Glutamatergic neuron (in vitro differentiated cells): ENCODE results near the gene XRCC2. TPM values are rescaled to one million over a fixed set of nuclear protein-coding genes. Genes with fewer than 3 reads are reported as not detected.
A peak's percentile ranks its signal among the peaks of the same experiment; 100 is the strongest.
"Not testable (repeated sequence)": the region's sequence is repeated elsewhere in the genome, so short reads cannot be mapped to it uniquely, and the experiment has no call there.

Source experiments
- DNase-seq: peaks from one replicate; pipeline ENCODE4 v3.0.0; 2022
- H3K27ac Mint-ChIP-seq: one replicate; pipeline ENCODE4 v1.8.0; 2020; ENCODE audit warnings: mild to moderate bottlenecking, mixed read lengths, inconsistent platforms; ENCODE audit not compliant: unreplicated experiment
- H3K27me3 Mint-ChIP-seq: one replicate; pipeline ENCODE4 v1.8.0; 2020; ENCODE audit warnings: mild to moderate bottlenecking, moderate library complexity, mixed read lengths, inconsistent platforms; ENCODE audit not compliant: unreplicated experiment
- H3K36me3 Mint-ChIP-seq: one replicate; pipeline ENCODE4 v1.8.0; 2020; ENCODE audit warnings: mild to moderate bottlenecking, mixed read lengths, inconsistent platforms; ENCODE audit not compliant: unreplicated experiment
- H3K4me1 Mint-ChIP-seq: one replicate; pipeline ENCODE4 v1.8.0; 2020; ENCODE audit warnings: mild to moderate bottlenecking, low read depth, mixed read lengths, inconsistent platforms; ENCODE audit not compliant: unreplicated experiment
- H3K4me3 Mint-ChIP-seq: one replicate; pipeline ENCODE4 v1.8.0; 2020; ENCODE audit warnings: mild to moderate bottlenecking, mixed read lengths, inconsistent platforms; ENCODE audit not compliant: unreplicated experiment
- H3K9me3 Mint-ChIP-seq: one replicate; pipeline ENCODE4 v1.8.0; 2020; ENCODE audit warnings: mild to moderate bottlenecking, moderate library complexity, mixed read lengths, inconsistent platforms; ENCODE audit not compliant: unreplicated experiment
- total RNA-seq: library from RNA; stranded (reverse); fragmentation: NEBNext Ultra II Directional; extraction: Animal tissue kit (Norgen Biotek cat#: 25700); gene quantifications from one replicate; pipeline ENCODE4 v1.2.1, GENCODE V29; 2021; ENCODE audit not compliant: unreplicated experiment
- TF ChIP-seq, protein P1 (sequence below): fragments of 200-600 bp; sonication (generic); IDR thresholded peaks from one replicate; pipeline ENCODE4 v1.5.0; 2021; ENCODE audit not compliant: partially characterized antibody, unreplicated experiment

The XRCC2 gene
- total RNA-seq, 1 donor from 2014 or later, result 3.0 TPM

DNA sequence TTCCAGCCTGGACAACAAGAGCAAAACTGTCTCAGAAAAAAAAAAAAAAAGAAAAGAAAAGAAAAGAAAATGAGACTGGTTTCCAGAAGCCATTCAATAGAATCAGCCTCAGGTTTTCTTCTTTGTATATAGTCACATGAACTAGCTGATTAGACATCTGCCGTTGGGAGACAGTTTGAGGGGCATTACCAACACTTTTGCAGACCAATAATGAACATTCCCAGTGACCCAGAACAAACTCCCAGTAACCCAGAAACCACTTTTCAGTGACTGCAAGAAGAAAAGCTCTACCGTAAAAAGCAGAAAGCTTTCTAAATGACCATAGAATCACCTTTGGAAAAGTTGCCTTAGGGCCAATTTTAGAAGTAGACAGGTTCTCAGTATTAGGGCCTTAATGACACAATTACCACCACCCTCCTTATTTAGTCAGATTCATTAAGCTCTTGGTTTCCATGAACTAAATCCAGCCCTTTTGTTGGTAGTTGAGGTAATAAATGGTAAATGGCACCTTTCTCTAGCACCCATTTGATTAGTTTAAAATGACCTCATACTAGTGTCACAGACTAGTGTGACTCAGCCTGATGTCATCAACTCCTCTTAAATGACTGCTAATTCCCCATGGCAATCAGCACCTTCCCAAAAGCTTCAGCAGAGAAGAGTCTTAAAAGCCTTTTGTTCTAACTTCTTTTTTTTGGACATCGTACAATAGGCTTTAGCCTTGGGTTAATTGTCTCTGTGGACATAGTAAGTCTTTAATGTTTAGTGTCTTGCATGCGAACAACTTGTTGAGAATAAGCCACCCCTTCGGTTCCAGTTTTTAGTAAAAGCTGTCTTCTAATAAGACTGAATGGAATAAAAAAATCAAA, 33.6 kb upstream of the XRCC2 start:
- Mint-ChIP-seq H3K27ac (peak overlapping the region; percentile 75), H3K9me3 (peaks cover 4% of the 10 kb centered on the region), H3K36me3 (peaks cover 3% of the 10 kb centered on the region), H3K4me3 (no peak overlapping the region), H3K27me3 (peaks cover 2% of the 10 kb centered on the region), H3K4me1 (peaks cover 1% of the 10 kb centered on the region)
- TF ChIP-seq, protein P1, sequence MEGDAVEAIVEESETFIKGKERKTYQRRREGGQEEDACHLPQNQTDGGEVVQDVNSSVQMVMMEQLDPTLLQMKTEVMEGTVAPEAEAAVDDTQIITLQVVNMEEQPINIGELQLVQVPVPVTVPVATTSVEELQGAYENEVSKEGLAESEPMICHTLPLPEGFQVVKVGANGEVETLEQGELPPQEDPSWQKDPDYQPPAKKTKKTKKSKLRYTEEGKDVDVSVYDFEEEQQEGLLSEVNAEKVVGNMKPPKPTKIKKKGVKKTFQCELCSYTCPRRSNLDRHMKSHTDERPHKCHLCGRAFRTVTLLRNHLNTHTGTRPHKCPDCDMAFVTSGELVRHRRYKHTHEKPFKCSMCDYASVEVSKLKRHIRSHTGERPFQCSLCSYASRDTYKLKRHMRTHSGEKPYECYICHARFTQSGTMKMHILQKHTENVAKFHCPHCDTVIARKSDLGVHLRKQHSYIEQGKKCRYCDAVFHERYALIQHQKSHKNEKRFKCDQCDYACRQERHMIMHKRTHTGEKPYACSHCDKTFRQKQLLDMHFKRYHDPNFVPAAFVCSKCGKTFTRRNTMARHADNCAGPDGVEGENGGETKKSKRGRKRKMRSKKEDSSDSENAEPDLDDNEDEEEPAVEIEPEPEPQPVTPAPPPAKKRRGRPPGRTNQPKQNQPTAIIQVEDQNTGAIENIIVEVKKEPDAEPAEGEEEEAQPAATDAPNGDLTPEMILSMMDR, result no peak
- no peak for DNase-seq

DNA sequence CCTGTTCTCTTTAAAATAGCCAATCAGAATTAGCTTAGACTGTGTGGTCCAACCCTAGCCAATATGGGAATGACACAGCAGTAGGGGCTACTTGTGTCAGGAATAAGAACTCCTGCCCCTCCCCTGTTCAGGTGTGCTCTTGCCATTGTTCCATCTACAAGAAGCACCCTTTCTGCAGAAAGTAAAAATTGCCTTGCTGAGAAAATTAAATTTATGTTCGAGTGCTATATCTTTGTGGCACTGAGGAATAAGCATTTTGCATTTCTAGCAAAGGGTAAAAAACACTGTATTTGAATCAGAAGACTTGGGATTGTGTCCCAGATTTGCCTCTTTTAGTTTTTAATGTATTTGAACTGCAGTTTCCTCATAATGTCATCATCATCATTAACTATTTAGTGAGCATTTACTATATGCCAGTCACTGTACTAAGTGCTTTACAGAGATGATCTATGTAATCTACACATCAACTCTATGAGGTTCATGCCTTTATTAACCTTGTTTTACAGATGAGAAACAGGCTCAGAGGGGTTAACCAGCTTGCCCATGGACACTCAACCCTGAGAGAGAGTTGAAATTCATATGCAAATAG, 28.9 kb upstream of the XRCC2 start:
- Mint-ChIP-seq H3K27me3 (peaks cover 4% of the 10 kb centered on the region), H3K4me1 (peaks cover 2% of the 10 kb centered on the region), H3K9me3 (no peaks in the 10 kb centered on the region), H3K4me3 (no peak overlapping the region), H3K36me3 (peaks cover 7% of the 10 kb centered on the region), H3K27ac (no peak overlapping the region)
- no peak for DNase-seq
- TF ChIP-seq, protein P1, result no peak

DNA sequence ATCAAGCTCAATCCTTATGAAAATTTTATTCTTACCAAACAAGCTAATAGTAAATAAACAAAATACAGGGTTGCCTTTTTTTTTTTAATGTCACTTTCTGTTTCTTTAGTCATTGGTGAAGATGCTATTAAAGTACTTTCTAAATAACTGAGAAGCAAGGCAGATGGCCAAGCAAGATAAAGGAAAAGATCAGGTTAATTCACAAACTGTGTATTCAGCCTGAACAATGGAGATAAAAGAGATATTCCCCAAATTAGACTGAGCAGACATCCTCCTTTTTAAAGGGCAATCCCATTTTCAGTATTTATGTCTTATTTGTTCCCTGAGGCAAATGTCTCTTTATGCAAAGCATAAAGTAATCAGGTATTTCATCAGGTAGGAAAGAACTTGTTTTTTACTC, 23.1 kb upstream of the XRCC2 start:
- Mint-ChIP-seq H3K4me1 (peaks cover 9% of the 10 kb centered on the region), H3K27me3 (no peaks in the 10 kb centered on the region), H3K9me3 (peaks cover 2% of the 10 kb centered on the region), H3K27ac (no peak overlapping the region), H3K4me3 (peak overlapping the region; percentile 22), H3K36me3 (no peaks in the 10 kb centered on the region)
- DNase-seq, result no peak
- TF ChIP-seq, protein P1, result no peak

DNA sequence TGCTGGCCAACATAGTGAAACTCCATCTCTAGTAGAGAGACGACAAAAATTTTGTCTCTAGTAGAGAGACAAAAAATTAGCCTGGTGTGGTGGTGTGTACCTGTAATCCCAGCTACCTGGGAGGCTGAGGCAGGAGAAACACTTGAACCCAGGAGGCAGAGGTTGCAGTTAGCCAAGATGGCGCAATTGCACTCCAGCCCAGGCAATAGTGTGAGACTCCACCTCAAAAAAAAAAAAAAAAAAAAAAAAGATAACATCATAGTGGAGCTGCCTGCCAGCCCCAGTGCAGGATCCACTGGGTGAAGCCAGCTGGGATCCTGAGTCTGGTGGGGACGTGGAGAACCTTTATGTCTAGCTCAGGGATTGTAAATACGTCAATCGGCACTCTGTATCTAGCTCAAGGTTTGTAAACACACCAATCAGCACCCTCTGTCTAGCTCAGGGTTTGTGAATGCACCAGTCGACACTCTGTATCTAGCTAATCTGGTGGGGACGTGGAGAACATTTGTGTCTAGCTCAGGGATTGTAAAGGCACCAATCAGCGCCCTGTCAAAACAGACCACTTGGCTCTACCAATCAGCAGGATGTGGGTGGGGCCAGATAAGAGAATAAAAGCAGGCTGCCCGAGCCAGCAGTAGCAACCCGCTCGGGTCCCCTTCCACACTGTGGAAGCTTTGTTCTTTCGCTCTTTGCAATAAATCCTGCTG, 21.5 kb upstream of the XRCC2 start:
- H3K4me3 Mint-ChIP-seq, H3K4me1 Mint-ChIP-seq, DNase-seq, H3K27ac Mint-ChIP-seq, H3K36me3 Mint-ChIP-seq, H3K9me3 Mint-ChIP-seq, H3K27me3 Mint-ChIP-seq: not testable (repeated sequence)

DNA sequence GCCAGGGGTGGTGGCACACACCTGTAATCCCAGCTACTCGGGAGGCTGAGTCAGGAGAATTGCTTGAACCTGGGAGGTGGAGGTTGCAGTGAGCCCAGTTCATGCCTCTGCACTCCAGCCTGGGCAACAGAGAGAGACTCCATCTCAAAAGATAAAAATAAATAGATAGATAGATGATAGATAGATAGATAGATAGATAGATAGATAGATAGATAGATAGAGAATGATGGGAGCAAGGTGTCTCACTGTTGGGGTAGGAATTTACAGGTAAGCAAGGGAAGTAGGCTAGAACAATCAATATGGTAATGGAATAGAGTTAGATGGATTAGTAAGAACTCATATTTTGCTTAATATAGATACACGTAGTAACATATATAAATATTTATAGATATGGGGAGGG, 16.3 kb upstream of the XRCC2 start:
- H3K4me1 Mint-ChIP-seq, H3K9me3 Mint-ChIP-seq, H3K27ac Mint-ChIP-seq, H3K27me3 Mint-ChIP-seq, H3K36me3 Mint-ChIP-seq, DNase-seq, H3K4me3 Mint-ChIP-seq: not testable (repeated sequence)

DNA sequence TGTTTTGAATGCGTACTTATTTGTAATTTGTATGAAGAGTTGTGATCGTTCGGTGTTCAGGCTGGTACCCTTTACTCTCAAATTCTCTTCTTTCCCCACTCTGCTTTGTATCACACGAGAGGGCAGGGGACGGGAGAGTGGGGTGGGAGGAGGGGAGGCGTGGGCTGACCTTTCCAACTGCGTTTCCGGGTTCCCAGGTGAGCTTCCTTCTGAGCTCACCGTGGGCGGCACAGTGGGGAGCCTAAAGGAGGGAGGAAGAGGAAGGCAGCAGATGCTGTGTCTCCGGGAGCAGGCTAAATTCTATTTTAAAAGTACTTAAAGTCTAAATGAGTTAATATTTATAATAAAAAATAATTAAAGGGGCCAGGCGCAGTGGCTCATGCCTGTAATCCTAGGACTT, 7.4 kb upstream of the XRCC2 start:
- no peaks in the 10 kb centered on the region for H3K4me1 Mint-ChIP-seq
- H3K27ac Mint-ChIP-seq, result no peak overlapping the region
- H3K27me3 Mint-ChIP-seq, result peaks cover 2% of the 10 kb centered on the region
- no peak overlapping the region for H3K4me3 Mint-ChIP-seq
- DNase-seq, result no peak
- TF ChIP-seq, protein P1, result no peak
- no peaks in the 10 kb centered on the region for H3K36me3 Mint-ChIP-seq
- peaks cover 1% of the 10 kb centered on the region for H3K9me3 Mint-ChIP-seq
